GM18508 (cell line): ENCODE data around the gene INPP5F.

Source experiments
- ATAC-seq: cut with Tn5 transposase; IDR thresholded peaks from one replicate; pipeline ENCODE4 v1.9.1; 2021; ENCODE audit warnings: moderate number of reproducible peaks; ENCODE audit not compliant: insufficient read depth, unreplicated experiment

The INPP5F gene

GRCh38 chr10:119740096-119740495, 14.2 kb downstream of the INPP5F start:
- no peak for ATAC-seq

GRCh38 chr10:119742947-119743648, 17.2 kb downstream of the INPP5F start:
- ATAC-seq = no peak

DNA sequence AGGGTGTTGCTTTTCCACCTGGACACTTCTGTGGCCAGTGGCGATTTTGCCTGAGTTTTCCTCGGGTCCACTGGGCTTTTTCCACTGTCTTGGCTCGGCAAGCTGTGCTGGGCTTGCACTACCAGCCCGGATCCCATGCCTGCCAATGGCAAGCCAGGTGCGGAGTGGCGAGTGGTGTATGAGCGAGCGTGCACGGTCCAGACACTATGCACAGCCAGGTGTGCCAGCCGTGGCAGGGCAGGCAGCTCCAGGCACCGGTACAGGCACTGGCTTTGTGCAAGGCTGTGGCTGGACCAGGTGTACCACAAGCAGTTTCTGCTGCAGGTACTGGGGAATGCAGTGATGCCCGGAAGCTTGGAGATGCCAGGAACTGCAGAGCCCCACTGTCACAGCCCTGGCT, 22.1 kb downstream of the INPP5F start:
- ATAC-seq = no peak

DNA sequence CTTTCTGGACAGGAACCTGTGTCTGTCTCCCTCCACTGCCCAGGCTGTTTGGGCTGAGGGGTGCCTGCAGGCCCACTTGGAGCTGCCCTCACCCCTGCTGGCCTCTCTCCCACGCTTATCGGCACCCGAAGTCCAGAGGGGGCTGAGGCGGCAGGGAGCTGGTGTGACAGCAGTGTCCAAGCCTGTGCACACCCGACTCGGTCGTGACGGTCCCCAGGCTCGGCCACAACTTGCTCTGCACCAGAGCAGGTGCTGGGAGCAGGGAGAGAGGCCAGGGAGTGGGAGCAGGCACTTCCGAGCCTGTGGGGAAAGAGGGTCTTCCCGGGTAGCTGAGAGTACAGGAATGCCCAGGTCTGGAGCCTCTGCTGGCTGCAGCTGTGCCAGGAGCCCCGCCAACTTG, 23.0 kb downstream of the INPP5F start:
- ATAC-seq = no peak

GRCh38 chr10:119749455-119749854, 23.6 kb downstream of the INPP5F start:
- ATAC-seq = no peak

DNA sequence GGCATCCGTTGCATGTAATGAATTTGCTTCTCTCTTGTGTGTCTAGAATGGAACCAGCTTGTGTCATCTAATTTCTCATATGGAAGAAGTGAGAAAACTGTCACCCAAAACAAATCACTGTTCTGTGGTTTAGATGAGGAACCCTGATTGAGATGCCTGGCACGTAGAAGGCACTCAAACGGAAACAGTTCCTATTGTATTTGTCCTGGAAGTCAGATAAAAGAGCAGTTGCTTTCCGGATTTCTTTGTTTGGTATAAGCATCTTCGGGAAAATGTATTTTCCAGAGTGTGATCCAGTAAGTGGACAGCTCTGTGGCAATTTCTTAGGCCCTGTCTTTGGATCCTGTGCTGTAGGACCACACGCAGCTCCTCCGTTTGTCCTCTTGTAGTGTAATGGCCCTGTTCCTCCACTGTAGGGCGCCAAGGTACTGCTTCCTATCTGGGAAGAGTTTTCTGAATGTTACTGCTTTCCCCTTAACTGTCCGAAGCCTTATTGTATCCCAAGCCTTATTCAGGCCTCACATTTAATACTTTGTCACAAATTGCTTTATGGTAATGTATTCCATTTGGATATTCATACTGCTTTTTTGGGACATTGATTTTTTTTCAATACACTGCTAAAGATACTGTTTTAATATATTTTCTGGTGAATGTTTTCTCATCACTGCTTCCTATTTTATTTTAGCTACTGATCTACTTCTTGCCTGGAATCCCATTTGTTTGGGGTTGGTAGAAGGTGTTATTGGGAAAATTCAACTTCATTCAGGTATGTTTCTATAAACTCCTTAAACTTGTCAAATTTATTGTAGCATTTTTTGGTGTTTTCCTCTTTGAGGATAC, 24.8 kb downstream of the INPP5F start:
- no peak for ATAC-seq

- no peak for ATAC-seq
Observed at GRCh38 chr10:119753309-119753708, 27.5 kb downstream of the INPP5F start.

GRCh38 chr10:119754085-119754484, 28.2 kb downstream of the INPP5F start:
- no peak for ATAC-seq

DNA sequence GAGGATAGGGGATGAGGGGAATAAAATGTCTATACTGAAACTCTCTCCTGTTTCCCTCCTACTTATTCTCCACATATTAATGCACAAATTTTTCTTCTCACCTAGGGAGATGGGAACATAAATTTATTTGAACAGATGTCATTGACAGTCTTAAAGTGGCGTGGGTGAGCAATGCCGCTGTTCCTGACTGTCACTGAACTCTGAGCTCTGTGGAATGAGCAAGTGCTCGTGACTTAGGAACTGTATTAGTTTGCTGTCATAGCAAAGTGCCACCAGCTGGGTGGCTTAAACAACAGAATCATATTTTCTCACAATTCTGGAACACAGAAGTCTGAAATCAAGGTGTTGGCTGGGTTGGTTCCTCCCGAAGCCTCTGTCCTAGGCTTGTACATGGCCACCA, 29.1 kb downstream of the INPP5F start:
- ATAC-seq = no peak

DNA sequence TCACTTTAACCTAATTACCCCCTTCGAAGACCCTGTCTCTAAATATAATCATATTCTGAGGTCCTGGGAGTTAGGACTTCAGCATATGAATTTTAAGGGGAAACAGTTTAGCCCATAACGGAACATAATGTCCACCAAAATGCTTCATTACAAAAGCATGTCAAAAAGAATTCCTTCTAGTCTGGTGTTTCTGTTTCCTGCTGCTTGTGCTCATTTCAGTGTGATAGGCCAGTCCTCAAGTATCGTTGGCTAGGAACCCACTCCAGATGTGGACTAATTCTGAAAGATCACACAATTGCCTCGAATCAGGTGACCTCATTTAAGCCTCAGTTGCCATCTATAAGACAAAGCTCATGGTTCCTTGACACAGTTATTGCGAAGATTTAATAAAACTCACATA, 29.6 kb downstream of the INPP5F start:
- no peak for ATAC-seq

DNA sequence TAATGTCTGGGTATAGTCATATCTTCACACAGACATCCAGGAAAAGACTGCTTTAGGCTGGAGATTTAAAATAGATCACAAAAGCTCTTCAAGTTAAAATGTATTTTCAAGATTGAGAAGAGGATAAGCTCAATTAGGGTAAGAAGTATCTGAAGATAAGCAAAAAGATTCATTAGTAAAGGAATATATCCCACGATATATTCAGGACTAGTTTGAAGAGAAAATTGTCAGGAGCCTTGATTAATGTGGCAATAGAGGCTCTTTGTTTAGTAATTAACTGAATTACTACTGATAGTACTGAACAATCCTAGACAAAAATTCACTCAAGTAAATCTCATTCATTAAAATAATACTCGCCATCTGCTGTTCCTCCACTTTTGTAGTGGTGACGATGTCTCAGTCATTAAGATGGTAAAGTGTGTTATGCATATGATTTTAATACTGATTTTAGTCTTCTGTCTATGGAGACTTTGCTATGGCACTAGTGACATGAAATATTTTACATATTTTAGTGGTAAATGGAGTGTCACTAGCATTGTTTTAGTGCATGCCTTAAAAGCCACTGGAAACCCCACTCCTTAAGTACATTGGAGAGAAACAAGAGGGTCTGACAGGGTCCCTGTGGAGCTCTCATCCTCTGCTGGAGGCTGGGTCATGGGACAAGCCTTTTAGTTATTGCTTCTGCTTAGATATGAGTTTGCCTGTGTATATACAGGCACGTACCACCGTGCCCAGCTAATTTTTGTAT, 32.8 kb downstream of the INPP5F start:
- no peak for ATAC-seq

DNA sequence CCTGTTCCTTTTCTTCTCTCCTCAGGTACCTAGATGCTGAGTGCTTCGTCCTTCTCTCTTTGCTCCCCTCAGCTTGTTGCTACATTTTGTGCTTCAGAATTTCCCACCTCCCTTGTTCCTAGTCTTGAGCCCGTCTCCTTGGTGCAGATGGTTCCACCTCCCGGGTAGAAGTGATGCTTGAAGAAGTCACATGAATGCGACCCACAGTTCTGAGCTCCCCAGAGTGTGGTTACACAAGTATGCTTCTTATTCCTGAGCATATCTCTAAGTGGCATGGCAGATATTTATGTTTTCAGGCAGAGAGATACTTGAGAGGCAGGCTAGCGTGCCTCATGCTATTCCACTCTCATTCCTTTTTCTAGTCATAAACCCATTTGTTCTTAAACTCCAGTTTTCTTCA, 34.0 kb downstream of the INPP5F start:
- ATAC-seq = no peak

DNA sequence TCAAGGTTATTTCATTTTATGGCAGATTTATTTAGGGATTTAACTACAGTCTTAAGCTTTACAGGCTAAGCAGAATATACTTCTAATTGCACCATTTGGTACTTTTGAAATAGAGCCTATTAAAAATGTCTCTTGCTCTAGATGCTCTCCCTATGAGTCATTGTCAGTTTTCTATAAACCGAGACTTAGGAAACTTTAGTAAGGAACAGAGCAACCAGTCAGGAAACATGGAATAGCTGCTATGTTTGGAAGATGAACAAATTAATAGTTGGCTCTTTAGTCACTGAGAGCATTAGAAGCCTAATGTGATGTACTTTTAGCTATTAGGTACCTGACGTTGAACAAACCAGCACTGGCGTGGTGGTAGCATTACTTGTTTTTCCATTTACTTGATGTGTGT, 35.3 kb downstream of the INPP5F start:
- no peak for ATAC-seq

DNA sequence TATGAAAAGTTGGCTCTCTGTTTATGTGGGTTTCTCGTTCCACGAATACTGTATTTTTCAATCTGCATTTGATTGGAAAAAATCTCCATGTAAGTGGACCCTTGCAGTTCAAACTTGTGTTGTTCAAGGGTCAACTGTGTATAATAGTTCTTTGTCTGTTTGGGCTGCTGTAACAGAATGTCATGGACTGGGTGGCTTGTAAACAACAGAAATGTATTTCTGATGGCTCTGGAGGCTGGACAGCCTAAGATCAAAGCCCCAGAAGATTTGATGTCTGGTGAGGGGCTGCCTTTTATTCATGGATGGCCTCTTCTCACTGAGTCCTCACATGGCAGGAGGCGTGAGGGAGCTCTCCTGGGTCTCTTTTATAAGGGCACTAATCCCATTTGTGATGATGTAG, 36.2 kb downstream of the INPP5F start:
- no peak for ATAC-seq

DNA sequence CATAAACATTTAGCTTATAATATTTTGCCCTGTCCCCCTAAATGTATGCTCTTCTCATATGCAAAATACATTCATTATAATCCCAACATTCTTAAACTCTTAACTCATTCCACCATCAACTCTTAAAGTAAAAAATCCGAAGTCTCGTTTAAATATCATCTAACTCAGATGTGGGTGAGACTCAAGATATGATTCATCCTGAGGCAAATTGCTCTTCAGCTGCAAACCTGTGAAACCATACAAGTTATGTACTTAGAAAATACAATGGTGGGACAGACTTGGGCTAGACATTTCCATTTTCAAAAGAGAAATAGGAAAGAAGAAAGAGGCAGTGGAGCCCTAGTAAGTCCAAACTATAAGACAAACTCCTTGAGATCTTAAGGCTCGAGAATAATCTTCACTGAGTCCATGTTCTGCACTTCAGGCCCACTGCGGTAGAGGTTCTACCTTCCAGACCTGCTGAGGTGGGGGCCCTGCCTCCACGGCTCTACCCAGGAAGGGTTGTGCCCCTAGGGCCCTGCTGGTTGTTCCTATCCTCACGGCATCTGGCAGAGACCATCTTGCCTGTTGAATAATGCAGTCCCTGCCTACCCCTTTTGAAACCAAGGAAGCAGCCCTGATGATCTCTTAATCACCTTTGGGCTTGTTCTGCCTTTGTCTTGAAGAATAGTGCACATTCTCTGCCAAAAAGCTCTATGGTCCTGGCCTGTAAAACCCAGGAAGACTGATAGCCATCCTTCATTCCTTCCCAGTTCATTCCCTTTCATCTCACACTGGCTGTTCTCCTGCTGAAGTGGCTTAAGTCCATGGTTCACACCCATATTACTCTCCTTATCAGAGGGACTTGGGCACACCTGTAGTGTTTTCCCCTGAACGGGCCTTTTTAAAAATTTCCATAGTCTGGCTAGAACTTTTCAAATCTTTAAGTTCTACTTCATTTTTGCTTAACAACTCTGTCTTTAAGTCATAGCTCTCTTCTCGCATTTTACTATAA, 37.3 kb downstream of the INPP5F start:
- ATAC-seq = no peak

DNA sequence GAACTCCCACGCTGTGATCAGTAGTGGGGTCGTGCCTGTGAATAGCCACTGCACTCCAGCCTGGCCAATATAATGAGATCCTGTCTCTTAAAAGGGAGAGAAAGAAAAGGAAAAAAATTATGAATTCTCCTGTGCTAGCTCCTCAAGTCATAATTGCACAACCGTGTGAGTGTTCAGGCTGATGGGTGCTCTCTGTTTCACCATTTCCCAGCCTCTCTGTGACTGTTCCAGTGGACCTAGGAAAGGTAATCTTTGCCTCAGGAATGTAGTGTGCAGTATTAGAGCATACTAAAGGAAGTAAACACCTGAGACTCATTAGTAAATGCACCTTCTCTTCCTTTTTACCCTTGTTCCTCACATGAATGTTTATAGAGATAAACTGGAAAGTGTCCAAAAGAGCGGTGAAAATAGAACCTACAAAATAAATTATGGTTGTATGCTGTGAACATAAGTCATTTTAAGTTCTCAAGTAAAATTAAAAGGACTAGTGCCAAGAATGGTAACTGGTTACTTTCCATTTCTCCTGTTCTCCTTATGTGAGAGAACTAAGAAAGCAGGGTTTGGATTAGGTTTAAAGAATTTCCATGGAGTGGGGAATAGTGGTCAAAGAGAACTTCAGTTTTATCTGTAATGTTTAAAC, 42.7 kb downstream of the INPP5F start:
- no peak for ATAC-seq

DNA sequence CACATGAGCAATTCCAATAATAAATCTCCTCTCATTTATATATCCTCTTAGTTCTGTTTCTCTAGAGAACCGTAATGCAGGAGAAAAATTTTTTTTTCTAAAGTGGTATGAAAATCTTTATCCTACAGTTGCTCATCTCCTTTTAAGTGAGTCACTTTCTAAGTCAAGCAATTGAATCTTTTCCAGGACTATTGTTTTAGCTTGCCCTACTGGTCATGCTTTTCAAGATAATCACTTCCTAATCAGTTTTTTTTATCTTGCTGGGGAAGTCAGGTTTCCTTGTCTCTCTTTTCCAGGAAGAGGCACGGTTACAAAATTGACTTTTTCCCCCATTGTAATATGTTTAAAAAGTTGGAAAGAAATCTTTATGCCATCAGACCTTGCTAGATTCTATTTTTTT, 44.0 kb downstream of the INPP5F start:
- no peak for ATAC-seq

DNA sequence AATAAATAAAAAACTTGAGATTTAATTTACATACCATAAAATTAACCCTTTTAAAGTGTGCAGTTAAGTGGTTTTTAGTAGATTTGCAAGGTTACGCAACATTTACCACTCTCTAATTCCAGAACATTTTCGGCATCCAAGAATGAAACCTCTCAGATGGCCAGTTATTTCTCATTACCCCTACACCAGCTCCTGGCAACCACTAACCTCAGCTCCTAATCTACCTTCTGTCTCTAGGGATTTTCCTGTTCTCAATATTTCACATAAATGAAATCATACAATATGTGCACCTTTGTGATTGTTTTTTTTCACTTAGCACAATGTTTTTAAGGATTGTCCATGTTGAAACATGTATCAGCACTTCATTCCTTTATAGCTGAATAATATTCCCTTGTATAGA, 45.1 kb downstream of the INPP5F start:
- no peak for ATAC-seq

- no peak for ATAC-seq
Observed at GRCh38 chr10:119772334-119772733, 46.5 kb downstream of the INPP5F start.
